Measurements from ENCODE around the gene ARMC3.

The ARMC3 gene

DNA sequence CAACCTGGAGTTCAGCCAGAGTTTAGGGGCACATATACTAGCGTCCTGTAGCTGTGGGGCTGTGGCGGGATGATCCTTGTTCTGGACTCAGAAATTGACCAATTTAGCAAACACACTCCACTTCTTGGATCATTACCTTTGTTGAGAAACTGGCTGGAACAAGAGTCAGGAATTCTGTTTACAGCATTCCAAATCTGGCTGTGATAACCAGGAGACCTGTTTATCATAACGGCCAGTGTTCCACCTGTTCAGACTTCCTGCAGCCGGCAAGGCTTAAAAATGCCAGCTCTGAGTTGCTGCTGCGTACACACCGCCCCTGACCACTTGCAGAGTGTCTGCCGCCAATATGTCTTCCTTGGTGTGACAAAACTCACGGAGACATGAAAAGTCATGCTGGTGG lies 64.8 kb downstream of the ARMC3 start:
- Mint-ChIP-seq H3K4me3 (no peak overlapping the region), H3K36me3 (ENCODE audit: low read depth) (no peaks in the 10 kb centered on the region), H3K9me3 (no peaks in the 10 kb centered on the region), H3K4me1 (peaks cover 12% of the 10 kb centered on the region), H3K27me3 (peaks cover 12% of the 10 kb centered on the region), H3K27ac (no peak overlapping the region)
- DNase-seq: no peak
- no peak for ATAC-seq

DNA sequence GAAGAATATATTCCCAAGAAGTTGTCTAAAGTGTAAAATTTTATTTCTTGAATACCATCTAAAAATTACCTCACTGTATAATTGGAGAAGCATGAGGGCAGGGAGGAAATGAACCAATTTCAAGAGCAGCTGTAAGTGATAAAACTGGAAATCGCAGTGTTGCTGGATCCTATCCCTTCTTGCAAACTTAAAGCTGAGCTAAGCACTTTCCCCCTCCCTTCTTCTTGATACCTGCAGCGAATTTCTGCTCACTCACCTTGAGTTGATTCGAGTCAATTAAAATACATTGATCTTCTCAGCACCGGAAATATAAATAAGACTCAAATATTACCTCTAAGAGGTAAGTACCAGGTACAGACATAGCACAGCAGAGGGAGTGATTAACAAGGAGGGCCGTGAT lies 65.5 kb downstream of the ARMC3 start:
- Mint-ChIP-seq H3K27me3 (peaks cover 15% of the 10 kb centered on the region), H3K27ac (no peak overlapping the region), H3K36me3 (ENCODE audit: low read depth) (no peaks in the 10 kb centered on the region), H3K4me1 (peaks cover 12% of the 10 kb centered on the region), H3K9me3 (no peaks in the 10 kb centered on the region), H3K4me3 (no peak overlapping the region)
- ATAC-seq (no peak), DNase-seq (no peak)

DNA sequence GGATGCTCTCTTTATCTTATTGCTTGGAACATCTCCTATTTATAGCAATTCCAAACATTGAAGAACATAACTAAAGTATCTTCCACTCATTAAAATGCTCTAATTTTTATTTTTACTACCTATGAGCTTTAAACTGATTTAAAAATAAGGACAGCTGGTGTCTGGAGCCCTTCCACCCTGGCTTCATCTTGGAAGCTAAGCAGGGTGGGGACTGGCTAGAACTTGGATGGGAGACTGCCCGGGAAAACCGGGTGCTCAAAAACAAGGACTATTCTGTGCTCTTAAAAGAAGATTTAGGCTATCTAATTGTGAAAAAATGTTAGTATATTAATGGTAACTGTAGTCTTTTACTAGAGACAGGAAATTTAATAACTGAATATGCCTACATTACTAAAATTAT lies 69.2 kb downstream of the ARMC3 start:
- Mint-ChIP-seq H3K36me3 (ENCODE audit: low read depth) (no peaks in the 10 kb centered on the region), H3K4me1 (peaks cover 2% of the 10 kb centered on the region), H3K9me3 (no peaks in the 10 kb centered on the region), H3K27me3 (peaks cover 23% of the 10 kb centered on the region), H3K4me3 (no peak overlapping the region), H3K27ac (no peak overlapping the region)
- DNase-seq (no peak), ATAC-seq (no peak)

DNA sequence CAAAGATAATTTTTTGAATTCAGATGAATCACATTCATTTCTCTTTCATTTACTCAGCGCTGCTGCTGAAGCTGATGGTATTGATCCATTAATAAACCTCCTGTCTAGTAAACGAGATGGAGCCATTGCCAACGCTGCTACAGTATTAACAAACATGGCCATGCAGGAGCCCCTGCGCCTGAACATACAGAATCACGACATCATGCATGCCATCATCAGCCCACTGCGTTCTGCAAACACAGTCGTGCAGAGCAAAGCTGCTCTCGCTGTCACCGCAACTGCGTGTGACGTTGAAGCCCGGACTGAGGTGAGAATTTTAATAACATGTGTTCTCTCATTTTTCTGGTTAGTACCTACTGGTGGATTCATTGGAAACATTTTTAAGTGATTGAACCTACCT lies 70.2 kb downstream of the ARMC3 start:
- H3K27me3 Mint-ChIP-seq: peaks cover 27% of the 10 kb centered on the region
- ATAC-seq: no peak
- no peaks in the 10 kb centered on the region for H3K9me3 Mint-ChIP-seq
- DNase-seq: no peak
- H3K4me1 Mint-ChIP-seq: no peaks in the 10 kb centered on the region
- H3K36me3 Mint-ChIP-seq (ENCODE audit: low read depth): no peaks in the 10 kb centered on the region
- no peak overlapping the region for H3K27ac Mint-ChIP-seq
- no peak overlapping the region for H3K4me3 Mint-ChIP-seq

DNA sequence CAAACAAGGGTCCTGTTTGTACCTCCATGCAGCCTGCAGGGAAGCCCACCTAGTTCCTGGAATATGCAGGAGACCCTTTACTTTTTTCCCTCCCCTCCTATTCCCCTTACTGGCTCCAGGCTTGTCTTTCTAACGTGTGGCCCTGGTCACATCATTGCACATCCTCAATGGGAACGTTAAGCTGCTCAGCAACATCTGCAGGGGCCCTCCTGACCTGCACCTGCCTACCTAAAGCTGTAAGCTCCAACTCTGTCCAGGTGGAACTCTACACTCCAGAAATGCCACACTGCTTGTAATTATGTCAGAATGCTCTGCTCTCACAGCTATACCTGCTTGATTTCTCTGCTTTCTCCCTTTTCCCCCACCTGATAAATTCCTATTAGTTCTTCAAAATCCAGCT lies 72.1 kb downstream of the ARMC3 start:
- no peaks in the 10 kb centered on the region for H3K4me1 Mint-ChIP-seq
- peaks cover 33% of the 10 kb centered on the region for H3K27me3 Mint-ChIP-seq
- no peaks in the 10 kb centered on the region for H3K9me3 Mint-ChIP-seq
- no peak overlapping the region for H3K4me3 Mint-ChIP-seq
- DNase-seq (no peak), ATAC-seq (no peak)
- H3K36me3 Mint-ChIP-seq (ENCODE audit: low read depth): no peaks in the 10 kb centered on the region
- no peak overlapping the region for H3K27ac Mint-ChIP-seq

DNA sequence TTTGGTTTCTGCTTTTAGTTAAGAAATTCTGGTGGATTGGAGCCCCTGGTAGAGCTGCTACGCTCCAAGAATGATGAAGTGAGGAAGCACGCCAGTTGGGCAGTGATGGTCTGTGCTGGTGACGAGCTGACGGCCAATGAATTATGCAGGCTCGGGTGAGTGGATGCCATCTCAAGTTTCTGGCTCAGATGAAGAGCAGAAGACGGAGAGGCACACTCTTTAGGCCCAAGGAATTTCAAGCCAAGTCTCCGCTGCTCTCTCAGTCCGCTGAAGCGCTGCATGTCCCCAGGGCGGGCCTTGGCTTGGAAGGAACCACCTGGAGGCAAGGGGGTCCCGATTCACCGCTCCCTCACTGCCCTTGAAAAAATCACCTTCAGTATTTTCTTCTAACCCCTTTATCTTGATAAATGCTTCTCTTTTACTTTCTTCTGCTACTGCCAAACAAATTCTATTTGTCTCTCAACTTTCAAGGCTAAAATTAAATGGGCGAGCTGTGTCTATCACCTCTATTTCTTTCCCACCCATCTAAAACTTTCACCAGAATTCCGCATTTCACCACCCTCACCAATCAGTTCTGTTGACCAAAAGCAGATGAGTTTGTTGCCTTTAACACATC lies 74.2 kb downstream of the ARMC3 start:
- no peak overlapping the region for H3K27ac Mint-ChIP-seq
- peaks cover 37% of the 10 kb centered on the region for H3K27me3 Mint-ChIP-seq
- H3K9me3 Mint-ChIP-seq: no peaks in the 10 kb centered on the region
- no peaks in the 10 kb centered on the region for H3K4me1 Mint-ChIP-seq
- no peak overlapping the region for H3K4me3 Mint-ChIP-seq
- no peaks in the 10 kb centered on the region for H3K36me3 Mint-ChIP-seq (ENCODE audit: low read depth)
- DNase-seq (no peak), ATAC-seq (no peak)

DNA sequence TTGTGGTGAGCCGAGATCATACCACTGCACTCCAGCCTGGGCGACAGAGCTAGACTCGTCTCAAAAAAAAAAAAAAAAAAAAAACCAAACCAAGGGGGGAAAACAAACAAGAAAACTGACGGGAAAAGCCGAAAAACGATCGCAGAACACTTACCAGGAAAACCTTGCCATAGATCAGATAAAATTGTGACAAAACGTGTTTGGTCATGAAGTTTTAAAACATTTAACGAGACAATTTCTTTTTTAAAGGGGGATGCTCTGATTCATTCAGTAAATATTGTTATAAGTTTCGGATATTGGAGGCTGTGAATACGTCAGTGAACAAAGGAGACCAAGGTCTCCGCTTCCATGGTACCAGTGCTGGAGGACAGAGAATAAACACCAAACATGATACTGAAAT lies 77.3 kb downstream of the ARMC3 start:
- no peak overlapping the region for H3K27ac Mint-ChIP-seq
- peaks cover 33% of the 10 kb centered on the region for H3K27me3 Mint-ChIP-seq
- H3K36me3 Mint-ChIP-seq (ENCODE audit: low read depth): no peaks in the 10 kb centered on the region
- DNase-seq (no peak), ATAC-seq (no peak)
- H3K4me3 Mint-ChIP-seq: no peak overlapping the region
- H3K9me3 Mint-ChIP-seq: no peaks in the 10 kb centered on the region
- H3K4me1 Mint-ChIP-seq: no peaks in the 10 kb centered on the region

DNA sequence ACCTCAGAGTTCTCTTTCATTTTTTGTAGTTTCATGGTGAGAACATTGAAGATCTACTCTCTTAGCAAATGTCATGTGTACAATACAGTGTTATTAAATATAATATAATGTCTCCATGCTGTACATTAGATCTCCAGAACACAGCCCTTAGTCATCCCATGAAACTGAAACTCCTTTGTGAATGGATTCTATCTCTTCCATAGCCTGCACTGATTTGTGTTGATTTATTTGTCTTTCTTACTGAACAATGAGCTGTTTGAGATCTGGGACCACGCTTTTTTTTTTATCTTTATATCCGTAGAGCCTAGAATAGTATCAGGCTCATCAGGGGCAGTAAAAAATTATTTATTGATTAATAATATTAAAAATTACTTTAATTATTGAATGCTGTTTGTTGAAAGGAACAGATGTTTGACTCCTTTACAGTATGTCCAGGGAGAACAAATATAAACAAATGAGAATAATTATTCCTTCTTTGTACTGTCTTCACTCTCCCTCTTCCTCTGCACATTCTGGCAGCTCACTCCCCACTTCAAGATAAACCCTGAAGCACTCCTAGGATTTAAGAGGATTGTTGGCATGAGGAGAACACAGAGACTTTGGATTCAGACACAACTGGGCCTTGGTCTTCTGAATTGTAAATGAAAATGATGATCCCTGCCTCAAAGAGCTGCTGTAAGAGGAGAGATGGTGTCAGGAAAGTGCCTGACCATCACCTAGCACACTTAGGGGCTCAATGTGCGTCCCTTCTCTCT lies 85.9 kb downstream of the ARMC3 start:
- Mint-ChIP-seq H3K36me3 (ENCODE audit: low read depth) (no peaks in the 10 kb centered on the region), H3K4me3 (no peak overlapping the region), H3K27ac (no peak overlapping the region), H3K9me3 (no peaks in the 10 kb centered on the region), H3K4me1 (no peaks in the 10 kb centered on the region), H3K27me3 (peaks cover 14% of the 10 kb centered on the region)
- no peak for DNase-seq
- ATAC-seq: no peak

DNA sequence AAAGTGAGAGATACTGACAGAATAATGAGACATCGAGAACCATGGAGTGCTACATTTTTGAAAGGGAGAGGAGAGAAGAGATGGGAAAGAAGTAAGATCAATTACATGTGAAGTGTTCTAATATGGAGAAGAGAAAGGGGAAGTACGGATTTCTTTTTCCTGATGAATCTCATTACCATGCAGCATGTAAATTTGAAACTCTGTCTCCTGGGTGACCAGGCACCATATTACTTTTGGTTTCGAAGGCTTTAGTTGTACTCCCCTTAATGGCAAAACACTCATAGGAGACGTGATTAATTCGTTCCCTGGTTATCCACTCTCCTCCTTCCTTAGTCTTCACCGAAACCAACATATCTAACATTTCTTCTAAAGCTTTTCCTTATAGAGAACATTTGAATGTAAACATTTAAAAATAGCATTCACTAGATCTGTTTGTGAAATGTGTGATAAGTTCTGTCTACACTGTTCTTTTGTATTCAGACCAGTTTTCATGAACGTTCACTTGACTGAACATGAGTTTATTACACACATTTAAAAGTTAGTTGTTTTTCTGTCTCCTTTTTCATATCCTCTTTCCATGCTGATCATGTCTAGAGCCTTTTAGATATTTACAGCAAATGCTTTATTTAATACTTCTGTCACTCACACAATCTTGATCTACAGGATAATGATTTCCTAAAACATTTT lies 87.3 kb downstream of the ARMC3 start:
- Mint-ChIP-seq H3K27me3 (peaks cover 19% of the 10 kb centered on the region), H3K4me3 (no peak overlapping the region), H3K36me3 (ENCODE audit: low read depth) (no peaks in the 10 kb centered on the region), H3K4me1 (no peaks in the 10 kb centered on the region), H3K27ac (no peak overlapping the region), H3K9me3 (no peaks in the 10 kb centered on the region)
- ATAC-seq (no peak), DNase-seq (no peak)

DNA sequence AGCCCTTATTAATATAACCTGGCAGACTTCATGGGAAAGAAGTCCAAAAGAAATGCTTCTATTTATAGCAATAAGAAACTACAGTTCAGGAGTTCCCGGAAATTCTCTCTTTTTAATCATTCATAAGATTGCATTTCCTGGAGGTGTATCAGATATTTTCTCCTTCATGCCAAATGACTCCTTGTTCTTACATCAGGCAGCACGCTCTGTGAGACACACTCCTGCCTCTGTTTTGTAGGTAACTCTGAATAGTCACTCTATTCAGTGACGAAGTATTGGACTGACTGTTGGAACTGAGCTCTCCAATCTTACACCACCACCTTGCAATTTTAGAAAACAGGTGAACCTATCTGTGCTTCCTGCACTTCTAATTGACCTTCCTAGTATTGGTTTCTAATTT lies 88.8 kb downstream of the ARMC3 start:
- Mint-ChIP-seq H3K4me1 (no peaks in the 10 kb centered on the region), H3K36me3 (ENCODE audit: low read depth) (no peaks in the 10 kb centered on the region), H3K9me3 (peaks cover 4% of the 10 kb centered on the region), H3K27ac (no peak overlapping the region), H3K27me3 (peaks cover 18% of the 10 kb centered on the region), H3K4me3 (no peak overlapping the region)
- DNase-seq (no peak), ATAC-seq (no peak)

DNA sequence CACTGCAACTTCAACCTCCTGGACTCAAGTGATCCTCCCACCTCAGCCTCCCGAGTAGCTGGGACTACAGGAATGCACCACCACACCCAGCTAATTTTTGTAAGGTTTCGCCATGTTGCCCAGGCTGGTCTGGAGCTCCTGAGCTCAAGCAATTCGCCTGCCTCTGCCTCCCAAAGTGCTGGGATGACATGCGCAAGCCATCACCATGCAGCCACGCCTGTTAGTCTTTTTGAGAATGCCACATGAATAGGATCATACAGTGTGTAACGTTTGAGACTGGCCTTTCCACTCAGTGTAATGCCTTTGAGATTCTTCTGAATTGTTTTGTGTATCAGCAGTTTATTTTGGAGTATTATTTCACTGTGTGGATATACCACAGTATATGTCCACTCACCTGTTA lies 91.8 kb downstream of the ARMC3 start:
- Mint-ChIP-seq H3K4me3 (no peak overlapping the region), H3K9me3 (peaks cover 21% of the 10 kb centered on the region), H3K27me3 (peaks cover 31% of the 10 kb centered on the region), H3K27ac (no peak overlapping the region), H3K4me1 (no peaks in the 10 kb centered on the region), H3K36me3 (ENCODE audit: low read depth) (peaks cover 1% of the 10 kb centered on the region)
- DNase-seq (no peak), ATAC-seq (no peak)

DNA sequence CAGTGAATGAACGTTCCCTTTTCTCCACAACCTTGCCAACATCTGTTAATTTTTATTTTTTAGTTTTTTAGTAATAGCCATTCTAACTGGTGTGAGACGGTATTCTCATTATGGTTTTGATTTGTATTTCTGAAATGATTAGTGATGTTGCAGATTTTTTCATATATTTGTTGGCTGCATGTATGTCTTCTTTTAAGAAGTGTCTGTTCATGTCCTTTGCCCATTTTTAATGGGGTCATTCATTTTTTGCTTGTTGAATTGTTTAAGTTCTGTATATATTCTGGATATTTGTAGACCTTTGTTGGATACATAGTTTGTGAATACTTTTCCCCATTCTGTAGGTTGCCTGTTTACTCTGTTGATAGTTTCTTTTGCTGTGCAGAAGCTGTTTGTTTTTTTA lies 93.6 kb downstream of the ARMC3 start:
- Mint-ChIP-seq H3K27me3 (peaks cover 35% of the 10 kb centered on the region), H3K27ac (no peak overlapping the region)
- ATAC-seq: no peak

DNA sequence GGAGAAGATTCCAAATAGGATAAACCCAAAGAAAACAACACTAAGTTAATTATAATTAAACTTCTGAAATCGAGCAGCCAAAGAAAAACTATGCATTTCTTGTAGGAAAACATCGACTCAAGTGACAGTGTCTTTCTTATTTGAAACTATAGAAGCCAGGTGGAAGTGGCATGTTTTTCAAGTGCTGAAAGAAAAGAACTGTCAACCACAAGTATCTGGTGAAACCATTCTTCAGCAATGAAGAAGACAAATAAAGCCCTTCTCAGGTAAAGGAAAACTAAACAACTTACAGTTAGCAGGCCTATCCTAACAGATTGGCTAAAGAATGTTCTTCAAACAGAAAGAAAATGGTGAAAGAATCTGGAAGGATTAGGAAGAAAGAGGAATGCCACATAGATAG lies 96.1 kb downstream of the ARMC3 start:
- ATAC-seq: no peak
- peaks cover 35% of the 10 kb centered on the region for H3K27me3 Mint-ChIP-seq
- no peak overlapping the region for H3K27ac Mint-ChIP-seq
- no peaks in the 10 kb centered on the region for H3K4me1 Mint-ChIP-seq
- peaks cover 1% of the 10 kb centered on the region for H3K36me3 Mint-ChIP-seq (ENCODE audit: low read depth)
- DNase-seq: no peak
- H3K9me3 Mint-ChIP-seq: peaks cover 22% of the 10 kb centered on the region
- no peak overlapping the region for H3K4me3 Mint-ChIP-seq

More for the DNA sequence above, 93.6 kb downstream of the ARMC3 start:
- Mint-ChIP-seq H3K9me3 (peaks cover 22% of the 10 kb centered on the region), H3K4me1 (no peaks in the 10 kb centered on the region), H3K36me3 (ENCODE audit: low read depth) (peaks cover 1% of the 10 kb centered on the region), H3K4me3 (no peak overlapping the region)
- DNase-seq: no peak

DNA sequence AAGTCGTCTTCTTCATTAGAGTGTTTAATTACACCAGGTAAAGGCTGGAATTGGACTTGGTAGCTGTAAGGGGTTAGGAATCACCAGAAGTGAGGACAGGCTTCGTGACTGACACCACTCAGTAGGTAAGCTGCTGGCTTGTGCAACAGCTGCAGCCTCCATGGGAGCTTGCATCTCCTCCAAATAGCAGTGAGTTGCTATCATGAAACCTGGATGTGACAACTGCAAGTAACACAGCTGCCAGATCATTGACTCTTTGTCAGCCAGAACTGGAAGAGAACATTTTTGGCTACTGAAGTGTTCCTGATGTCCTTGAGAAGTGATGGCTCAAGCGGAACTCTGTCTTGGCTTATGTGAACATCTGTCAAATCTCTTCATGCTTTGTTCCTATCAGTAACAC lies 103.5 kb downstream of the ARMC3 start:
- no peaks in the 10 kb centered on the region for H3K36me3 Mint-ChIP-seq (ENCODE audit: low read depth)
- no peak overlapping the region for H3K27ac Mint-ChIP-seq
- H3K9me3 Mint-ChIP-seq: no peaks in the 10 kb centered on the region
- H3K4me1 Mint-ChIP-seq: no peaks in the 10 kb centered on the region
- no peak for ATAC-seq
- no peak overlapping the region for H3K4me3 Mint-ChIP-seq
- DNase-seq: no peak
- peaks cover 28% of the 10 kb centered on the region for H3K27me3 Mint-ChIP-seq

DNA sequence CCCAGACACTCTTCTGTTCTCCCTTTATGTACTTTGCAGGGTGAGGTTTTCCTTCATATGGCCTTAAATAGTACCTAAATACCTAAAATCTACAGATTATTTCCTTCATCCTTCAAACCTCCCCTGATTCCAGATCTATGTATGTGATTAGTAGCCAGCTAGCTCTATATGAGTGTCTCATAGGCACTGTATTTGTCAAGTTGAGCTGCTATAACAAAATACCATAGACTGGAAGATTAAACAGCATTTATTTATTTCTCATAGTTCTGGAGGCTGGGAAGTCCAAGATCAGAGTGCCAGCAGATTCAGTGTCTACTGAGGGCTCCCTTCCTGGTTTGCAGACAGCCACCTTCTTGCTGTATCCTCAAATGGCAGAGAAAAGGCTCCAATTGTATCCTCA lies 106.9 kb downstream of the ARMC3 start:
- no peaks in the 10 kb centered on the region for H3K9me3 Mint-ChIP-seq
- H3K27me3 Mint-ChIP-seq: peaks cover 29% of the 10 kb centered on the region
- DNase-seq (no peak), ATAC-seq (no peak)
- H3K27ac Mint-ChIP-seq: no peak overlapping the region
- no peaks in the 10 kb centered on the region for H3K4me1 Mint-ChIP-seq
- no peak overlapping the region for H3K4me3 Mint-ChIP-seq
- H3K36me3 Mint-ChIP-seq (ENCODE audit: low read depth): no peaks in the 10 kb centered on the region
